Thyroid gland (tissue), 4 donors: ENCODE results near the gene NCKAP5L. TPM values are rescaled to one million over a fixed set of nuclear protein-coding genes. Genes with fewer than 3 reads are reported as not detected.

Experiments used
- DNase-seq, 2 donors: peaks; one replicate each; pipeline ENCODE4 v3.0.0-alpha.2; 2019
- H3K27ac ChIP-seq, 3 donors: fragments of 200-600 bp; sonication (generic); 1 replicate in 2 of 3; 2 replicates in 1 of 3; pipeline ENCODE4 v1.5.1; 2016 to 2019; ENCODE audit warnings: mild to moderate bottlenecking in 1 of 3, moderate library complexity in 1 of 3
- H3K27me3 ChIP-seq: fragments of 200-600 bp; sonication (generic); one replicate; pipeline ENCODE4 v1.5.1; 2019
- H3K36me3 ChIP-seq, 2 donors: fragments of 200-600 bp; sonication (generic); one replicate each; pipeline ENCODE4 v1.5.1; 2016 to 2019
- H3K4me1 ChIP-seq, 2 donors: fragments of 200-600 bp; sonication (generic); one replicate each; pipeline ENCODE4 v1.5.1; 2017 to 2019
- H3K4me3 ChIP-seq, 3 donors: fragments of 200-600 bp; sonication (generic); replicated peaks in 1 of 3; 1 replicate in 2 of 3; 2 replicates in 1 of 3; pipeline ENCODE4 v1.5.1; 2016; ENCODE audit warnings: mild to moderate bottlenecking in 1 of 3
- H3K9me3 ChIP-seq: fragments of 200-600 bp; sonication (generic); one replicate; pipeline ENCODE4 v1.5.1; 2017
- CTCF ChIP-seq, 6 experiments: fragments of 200-600 bp in 3 of 6; fragments of 450-650 bp in 3 of 6; sonication (generic) in 3 of 6; IDR thresholded peaks; one replicate each; pipeline ENCODE4 v1.5.1; 2016 to 2019; ENCODE audit warnings: antibody characterized with exemption in 6 of 6, mild to moderate bottlenecking in 2 of 6, inconsistent platforms in 1 of 6, moderate library complexity in 1 of 6
- POLR2A ChIP-seq, 2 donors: fragments of 450-650 bp; IDR thresholded peaks; one replicate each; pipeline ENCODE4 v1.6.1; 2017; ENCODE audit warnings: antibody characterized with exemption in 2 of 2, mild to moderate bottlenecking in 2 of 2, moderate library complexity in 1 of 2
- WGBS, 2 donors: methylation state at CpG; one replicate each; pipeline ENCODE4 v1.1.5; 2017; 5-methylcytosine and 5-hydroxymethylcytosine counted together
- intact Hi-C: fragments of 100-400 bp; cut with DNase I; formaldehyde crosslinking; loops from one replicate; pipeline ENCODE4 v1.15.1; 2023
- total RNA-seq, 4 donors: library from RNA; depleted of rRNA; stranded (reverse); fragments of >200 nt; gene quantifications; one replicate each; pipeline ENCODE4 v1.2.3, GENCODE V29; 2016

NCKAP5L gene
- total RNA-seq, 4 donors from 2014 or later = 14.1 to 33.7 (median 16.3) TPM

- peak in 5 of 6 experiments; percentile 37 to 59 (median 51) for TF ChIP-seq CTCF (IDR thresholded peaks at IDR 0.05)
- no peak for TF ChIP-seq POLR2A (IDR thresholded peaks at IDR 0.05)
- Histone ChIP-seq H3K4me1 (peaks cover 13 to 19% of the 10 kb centered on the region in 2 donors), H3K27ac (no peak overlapping the region), H3K9me3 (no peaks in the 10 kb centered on the region), H3K36me3 (no peaks in the 10 kb centered on the region), H3K27me3 (no peaks in the 10 kb centered on the region), H3K4me3 (no peak overlapping the region)
- DNase-seq = no peak
- WGBS, 2 donors = 54% methylated on average over 3 of the region's 3 CpGs
- intact Hi-C loops = no loop called here
These were observed 10.9 kb upstream of the NCKAP5L start for GRCh38 chr12:49838973-49839633.

GRCh38 chr12:49832836-49833421 is 4.7 kb upstream of the NCKAP5L start:
- H3K9me3 ChIP-seq = no peaks in the 10 kb centered on the region
- no peak for TF ChIP-seq CTCF (IDR thresholded peaks at IDR 0.05)
- TF ChIP-seq POLR2A (IDR thresholded peaks at IDR 0.05) = no peak
- H3K36me3 ChIP-seq = no peaks in the 10 kb centered on the region
- 72 to 77% methylated on average over 5 of the region's 5 CpGs for WGBS, 2 donors
- H3K4me3 ChIP-seq = no peak overlapping the region
- H3K4me1 ChIP-seq = peaks cover 0 to 4% of the 10 kb centered on the region in 2 donors
- no peak overlapping the region for H3K27ac ChIP-seq
- DNase-seq = no peak
- no peaks in the 10 kb centered on the region for H3K27me3 ChIP-seq
- intact Hi-C loops = no loop called here

DNA sequence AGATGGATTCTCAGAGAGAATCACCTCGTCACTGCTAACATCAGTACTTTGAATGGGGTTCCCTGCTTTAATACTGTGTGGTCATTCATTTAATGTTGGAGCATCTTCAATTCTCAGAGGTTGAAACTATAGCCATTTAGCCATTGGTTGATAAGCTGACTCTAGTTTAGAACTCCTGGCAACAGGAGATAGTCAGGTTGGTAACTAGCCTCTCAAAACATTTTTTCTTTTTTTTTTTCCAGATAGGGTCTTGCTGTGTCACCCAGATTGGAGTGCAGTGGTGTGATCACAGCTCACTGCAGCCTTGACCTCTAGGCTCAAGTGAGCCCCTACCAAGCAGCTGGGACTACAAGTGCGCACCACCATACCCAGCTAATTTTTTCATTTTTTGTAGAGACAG is 3.5 kb upstream of the NCKAP5L start:
- no peak for DNase-seq
- H3K4me3 ChIP-seq = no peak overlapping the region
- peaks cover 6 to 10% of the 10 kb centered on the region in 2 donors for H3K4me1 ChIP-seq
- H3K36me3 ChIP-seq = no peaks in the 10 kb centered on the region
- TF ChIP-seq CTCF (IDR thresholded peaks at IDR 0.05) (no peak), POLR2A (IDR thresholded peaks at IDR 0.05) (no peak)
- intact Hi-C loops = no loop called here
- no peaks in the 10 kb centered on the region for H3K9me3 ChIP-seq
- WGBS, 2 donors = 96 to 98% methylated on average over 2 of the region's 2 CpGs
- no peaks in the 10 kb centered on the region for H3K27me3 ChIP-seq
- H3K27ac ChIP-seq = no peak overlapping the region

DNA sequence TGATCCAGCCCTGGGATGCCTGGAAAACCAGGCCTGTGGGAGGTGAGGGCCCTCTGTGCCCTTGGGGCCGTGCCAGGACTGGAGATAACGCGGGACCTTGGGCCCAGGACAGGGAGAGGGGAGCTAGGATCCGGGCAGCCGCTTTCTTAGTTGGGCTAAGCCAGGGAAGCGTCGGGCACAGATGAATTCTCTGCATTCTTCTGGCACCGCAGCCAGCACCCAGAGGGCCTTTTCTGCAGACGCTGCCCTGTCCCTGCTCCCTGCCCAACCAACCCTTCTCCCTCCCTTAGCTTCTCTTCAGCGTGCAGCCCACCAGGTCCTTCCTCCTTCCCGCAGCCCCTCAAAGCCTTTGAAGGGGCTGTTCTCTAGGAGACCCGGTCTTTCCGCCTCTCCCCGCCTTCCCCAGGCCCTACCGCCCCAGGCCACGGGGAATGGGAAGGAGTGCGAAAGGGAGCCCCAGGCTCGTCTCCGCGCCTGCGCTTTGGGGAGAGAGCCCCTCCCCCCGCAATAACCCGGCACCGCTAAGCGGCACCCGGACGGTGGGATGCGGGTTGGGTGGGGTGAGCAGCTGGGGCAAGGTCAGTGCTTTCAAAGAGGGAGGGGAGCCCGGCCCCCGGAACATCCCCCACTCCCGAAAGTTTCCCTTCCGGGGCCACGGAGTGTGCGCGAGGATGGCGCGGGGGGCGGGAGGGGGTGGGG is 663 bp downstream of the NCKAP5L start:
- H3K27me3 ChIP-seq = no peaks in the 10 kb centered on the region
- TF ChIP-seq CTCF (IDR thresholded peaks at IDR 0.05) = no peak
- TF ChIP-seq POLR2A (IDR thresholded peaks at IDR 0.05) = no peak
- peaks cover 13 to 35% of the 10 kb centered on the region in 2 donors for H3K4me1 ChIP-seq
- peak; percentile 65 to 66 for DNase-seq
- intact Hi-C loops = loop anchor here (5.0 to 10.0 kb wide), 2 partner anchors 50 to 183 kb away; no protein-coding TSS in a partner anchor
- H3K9me3 ChIP-seq = no peaks in the 10 kb centered on the region
- H3K4me3 ChIP-seq = peak overlapping the region; percentile 67 to 93 (median 87)
- H3K27ac ChIP-seq = peak overlapping the region; percentile 64 to 85 (median 75)
- 1 to 2% methylated on average over 10 to 21 of the region's 38 CpGs for WGBS, 2 donors
- H3K36me3 ChIP-seq = no peaks in the 10 kb centered on the region

DNA sequence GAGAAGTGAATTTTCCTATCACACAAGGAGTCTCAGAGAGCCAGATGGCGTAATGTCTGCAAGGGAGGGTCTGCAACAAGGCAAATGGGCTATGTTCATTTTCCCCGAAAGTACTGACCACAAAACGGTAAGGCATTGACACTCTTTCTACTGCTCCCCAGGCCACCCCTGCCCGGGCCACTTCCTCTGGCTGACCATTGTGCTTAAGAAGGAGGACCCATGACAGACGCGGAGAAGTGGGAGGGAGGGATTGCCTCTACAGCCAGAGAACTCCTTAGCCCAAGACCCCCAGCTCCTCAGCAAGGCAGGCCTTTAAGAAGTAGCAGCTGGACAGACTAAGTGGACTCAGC is 1.2 kb downstream of the NCKAP5L start:
- WGBS, 2 donors = 56 to 75% methylated on average over 4 to 6 of the region's 6 CpGs
- H3K27ac ChIP-seq = peak overlapping the region; percentile 64 to 85 (median 75)
- peak overlapping the region; percentile 67 to 93 (median 87) for H3K4me3 ChIP-seq
- H3K36me3 ChIP-seq = no peaks in the 10 kb centered on the region
- DNase-seq = no peak
- no peaks in the 10 kb centered on the region for H3K27me3 ChIP-seq
- intact Hi-C loops = loop anchor here (5.0 to 10.0 kb wide), 2 partner anchors 50 to 182 kb away; no protein-coding TSS in a partner anchor
- peaks cover 13 to 35% of the 10 kb centered on the region in 2 donors for H3K4me1 ChIP-seq
- TF ChIP-seq CTCF (IDR thresholded peaks at IDR 0.05) (no peak), POLR2A (IDR thresholded peaks at IDR 0.05) (no peak)
- no peaks in the 10 kb centered on the region for H3K9me3 ChIP-seq
